Measurements from ENCODE around the gene DENND2C.

- TF ChIP-seq CHD4 (IDR thresholded peaks at IDR 0.05; ENCODE audit: borderline replicate concordance, low read length) (no peak), KAT8 (CRISPR knock-in tag; IDR thresholded peaks at IDR 0.05) (no peak), ZNF7 (CRISPR knock-in tag; IDR thresholded peaks at IDR 0.05) (no peak), SSRP1 (CRISPR knock-in tag; IDR thresholded peaks at IDR 0.05) (no peak), HOXD1 (CRISPR knock-in tag; IDR thresholded peaks at IDR 0.05) (no peak), MTA3 (CRISPR knock-in tag; IDR thresholded peaks at IDR 0.05) (no peak), YY1 (IDR thresholded peaks at IDR 0.05; ENCODE audit: insufficient read depth, insufficient replicate concordance, low read depth, low read length) (no peak), EP300 (IDR thresholded peaks at IDR 0.05; ENCODE audit: low read depth in 2 of 2, low read length in 2 of 2) (no peak), EP300 (CRISPR knock-in tag; IDR thresholded peaks at IDR 0.05; ENCODE audit: borderline replicate concordance) (no peak)
These were observed 32.1 kb upstream of the DENND2C start for GRCh38 chr1:114701931-114702330.
